Ecto neural progenitor cell (in vitro differentiated cells): ENCODE results near the gene LFNG.

Experiments
- DNase-seq: peaks from one replicate; pipeline ENCODE4 v3.0.0-alpha.2; 2018; ENCODE audit warnings: low spot score

Gene LFNG

DNA sequence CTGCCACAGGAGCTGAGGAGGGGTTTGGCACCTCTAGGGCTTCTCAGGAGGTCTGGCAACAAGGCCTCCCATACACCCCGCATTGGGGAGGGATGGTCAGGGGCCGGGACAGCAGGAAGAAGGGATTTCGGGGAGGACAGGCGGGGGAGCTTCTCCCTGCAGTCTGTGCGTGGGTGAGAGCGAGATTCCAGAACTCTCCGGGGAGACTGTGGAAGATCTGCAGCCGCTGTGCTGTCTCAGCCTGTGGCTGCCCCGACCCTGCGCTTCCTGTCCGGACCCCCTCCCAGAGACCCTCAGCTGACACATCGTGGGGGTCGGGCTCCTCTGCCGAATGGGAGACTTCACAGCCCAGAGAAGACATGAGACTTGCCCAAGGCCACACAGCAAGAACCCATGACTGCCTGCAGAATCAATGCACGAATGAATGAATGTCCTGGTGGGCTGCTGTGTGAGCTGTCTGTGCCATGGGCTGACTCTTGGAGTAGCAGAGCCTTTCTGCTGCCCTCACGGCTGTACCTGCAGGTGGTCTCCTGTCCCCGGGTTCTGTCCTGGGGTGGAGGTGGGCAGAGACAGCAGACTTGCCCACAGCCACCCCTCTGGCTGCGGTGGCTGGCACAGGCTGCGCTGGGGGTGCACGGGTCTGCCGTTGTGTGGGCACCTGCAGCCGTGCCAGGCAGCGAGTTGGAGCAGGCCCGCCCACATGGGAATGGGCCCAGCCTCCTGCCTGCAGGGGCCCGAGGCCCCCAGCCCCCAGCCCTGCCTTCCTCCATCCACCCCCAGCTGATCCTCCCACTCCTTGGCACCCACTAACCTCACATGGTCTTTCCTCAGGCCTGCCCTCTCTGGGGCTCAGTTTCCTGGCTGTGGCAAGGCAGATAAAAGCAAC is 16.3 kb upstream of the LFNG start:
- no peak for DNase-seq

- no peak for DNase-seq
These were observed 15.3 kb upstream of the LFNG start for GRCh38 chr7:2504128-2504888.

DNA sequence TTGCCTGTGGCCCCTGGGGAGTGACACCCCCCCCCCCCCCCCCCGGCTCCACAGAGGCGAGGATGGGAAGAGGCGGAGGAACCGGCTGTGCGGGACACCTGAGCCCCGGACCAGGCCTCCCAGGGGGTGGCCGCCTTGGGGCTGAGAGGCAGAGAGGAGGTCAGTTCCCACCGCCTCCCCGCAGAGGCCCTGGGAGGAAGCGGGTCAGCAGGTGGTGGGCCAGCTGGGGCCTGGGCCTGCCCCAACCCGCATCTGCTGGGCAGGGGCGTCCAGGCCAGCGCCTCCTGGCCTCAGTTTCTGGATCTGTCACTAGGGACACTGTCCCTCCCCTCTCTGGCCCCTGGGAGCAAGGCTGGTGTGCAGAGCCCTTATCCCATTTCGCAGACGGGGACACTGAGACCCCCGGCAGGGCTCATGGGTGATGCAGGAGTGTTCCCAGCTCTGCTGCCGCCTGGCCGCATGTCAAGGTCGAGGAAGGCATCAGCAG is 14.6 kb upstream of the LFNG start:
- DNase-seq = no peak

DNA sequence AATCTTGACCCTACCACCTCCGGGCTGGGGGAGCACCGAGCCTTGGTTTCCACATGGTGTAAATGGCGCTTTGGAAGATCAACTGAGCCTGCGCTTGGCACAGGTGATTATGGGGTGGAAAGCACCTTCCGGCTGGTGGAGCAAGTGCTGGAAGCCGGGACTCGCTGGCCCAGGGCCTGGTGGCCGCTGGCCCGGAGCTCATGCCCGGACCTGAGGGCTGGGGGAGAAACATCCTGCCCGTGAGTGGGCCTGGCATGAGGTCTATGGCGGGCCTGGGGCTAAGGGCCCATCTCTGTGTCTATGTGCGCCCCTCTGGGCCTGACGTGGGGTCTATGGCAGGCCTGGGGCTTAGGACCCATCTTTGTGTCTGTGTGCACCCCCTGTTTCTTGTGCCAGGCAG is 14.2 kb upstream of the LFNG start:
- DNase-seq = no peak

DNA sequence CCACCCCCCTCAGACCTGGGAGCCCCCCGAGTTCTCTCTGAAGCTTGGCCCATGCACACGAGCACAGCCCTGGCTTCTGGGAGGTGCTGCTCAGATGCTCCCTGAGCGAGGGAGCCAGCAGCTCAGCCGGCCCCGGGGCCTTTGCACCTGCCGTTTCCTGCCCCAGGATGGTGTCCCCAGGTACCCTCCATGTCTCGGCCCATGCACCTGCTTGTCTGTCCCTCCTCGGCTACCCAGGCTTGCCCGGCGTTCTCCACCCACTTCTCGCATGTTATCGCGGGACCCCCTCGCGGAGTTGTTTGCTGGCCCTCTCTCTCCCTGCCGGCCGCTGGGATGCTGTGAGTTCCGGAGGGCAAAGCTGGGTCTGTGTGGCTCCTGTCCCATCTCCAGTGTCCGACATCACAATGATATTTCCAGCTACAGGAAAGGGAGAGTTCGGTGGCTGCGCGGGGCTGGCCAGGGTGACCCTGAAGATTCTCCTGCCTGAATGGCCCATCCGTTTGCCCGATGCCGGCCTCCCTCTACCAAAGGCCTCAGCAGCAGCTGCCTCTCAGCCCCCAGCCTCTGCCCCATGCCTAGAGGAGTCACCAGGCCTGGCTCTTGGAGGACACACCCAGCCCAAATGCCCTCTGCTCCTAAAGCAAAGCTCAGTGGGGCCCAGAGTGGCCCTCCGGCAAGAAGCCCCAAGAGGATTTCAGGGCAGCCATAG is 12.2 kb upstream of the LFNG start:
- DNase-seq = no peak

GRCh38 chr7:2507917-2508306 is 11.7 kb upstream of the LFNG start:
- DNase-seq = no peak

DNA sequence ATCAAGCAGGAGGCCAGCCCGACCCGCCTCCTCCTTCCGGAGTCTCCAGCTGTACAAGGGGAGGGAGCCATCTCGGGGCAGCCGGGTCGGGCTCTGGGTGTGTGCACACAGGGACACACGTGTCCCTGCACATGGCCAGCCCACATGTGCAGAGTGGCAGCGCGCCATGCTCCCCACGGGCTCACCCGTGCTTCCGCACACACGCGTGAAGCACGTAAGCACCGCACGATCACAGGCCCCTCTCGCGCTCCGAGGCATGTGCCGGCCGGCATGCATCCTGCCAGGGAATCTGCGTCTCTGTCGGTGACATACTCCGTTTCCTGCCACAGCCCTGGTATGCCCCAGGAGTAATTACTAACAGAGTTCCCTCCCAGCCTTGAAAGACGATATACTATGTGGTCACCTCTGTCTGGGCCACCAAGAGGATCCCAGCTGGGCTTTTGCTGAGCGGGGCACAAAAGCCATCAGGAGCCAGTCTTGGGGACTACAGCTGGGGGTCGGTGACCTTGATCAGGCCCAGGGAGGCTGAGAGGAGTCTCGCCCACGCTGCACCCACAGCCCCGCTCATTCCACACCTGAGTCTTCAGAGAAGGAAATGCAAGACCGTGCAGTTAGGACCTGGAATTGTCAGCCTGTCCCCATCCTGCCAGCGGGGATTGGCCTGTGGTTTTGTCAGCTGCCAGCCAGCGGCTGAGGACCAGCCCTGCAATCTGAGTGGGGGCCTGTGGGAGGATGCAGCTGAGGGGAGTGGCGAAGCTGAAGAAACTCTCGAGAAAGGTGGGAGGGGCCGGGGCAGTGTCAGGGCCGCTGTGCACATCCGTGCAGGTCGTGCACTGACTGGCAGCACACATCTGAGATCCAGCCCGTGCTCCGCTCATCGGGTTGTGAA is 11.0 kb upstream of the LFNG start:
- no peak for DNase-seq

- no peak for DNase-seq
These were observed 10.2 kb upstream of the LFNG start for GRCh38 chr7:2509298-2509906.

DNA sequence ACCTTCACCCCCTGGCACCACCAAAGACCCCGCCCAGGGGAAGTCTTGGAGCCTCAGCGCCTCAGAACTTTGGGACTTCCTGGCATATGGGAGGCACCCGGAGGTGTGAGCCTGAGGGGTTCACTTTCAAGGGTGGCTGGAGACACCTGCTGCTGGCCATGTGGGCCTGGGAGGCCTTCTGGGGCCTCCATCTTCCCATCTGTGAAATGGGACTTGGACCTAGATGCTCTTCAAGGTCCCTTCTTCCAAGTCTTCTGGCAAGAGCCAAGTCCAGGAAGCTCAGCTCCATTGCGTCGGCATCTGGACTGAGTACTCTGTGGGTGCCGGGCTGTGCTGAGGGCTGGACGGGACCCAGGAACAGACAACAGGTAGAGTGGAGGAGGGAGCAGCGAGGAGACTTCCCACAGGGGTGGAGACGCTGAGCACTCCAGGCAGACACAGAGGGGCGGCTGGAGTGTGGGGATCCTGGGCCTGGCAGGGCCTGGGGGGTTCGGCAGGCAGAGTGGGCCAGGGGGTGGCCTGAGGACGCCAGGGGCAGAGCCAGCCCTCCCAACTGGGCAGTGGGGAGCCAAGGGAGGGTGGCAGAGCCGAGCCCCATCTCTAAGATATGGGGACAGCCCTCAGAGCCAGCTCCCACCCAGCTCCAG is 9.3 kb upstream of the LFNG start:
- DNase-seq = no peak

GRCh38 chr7:2510909-2511768 is 8.4 kb upstream of the LFNG start:
- DNase-seq = no peak

DNA sequence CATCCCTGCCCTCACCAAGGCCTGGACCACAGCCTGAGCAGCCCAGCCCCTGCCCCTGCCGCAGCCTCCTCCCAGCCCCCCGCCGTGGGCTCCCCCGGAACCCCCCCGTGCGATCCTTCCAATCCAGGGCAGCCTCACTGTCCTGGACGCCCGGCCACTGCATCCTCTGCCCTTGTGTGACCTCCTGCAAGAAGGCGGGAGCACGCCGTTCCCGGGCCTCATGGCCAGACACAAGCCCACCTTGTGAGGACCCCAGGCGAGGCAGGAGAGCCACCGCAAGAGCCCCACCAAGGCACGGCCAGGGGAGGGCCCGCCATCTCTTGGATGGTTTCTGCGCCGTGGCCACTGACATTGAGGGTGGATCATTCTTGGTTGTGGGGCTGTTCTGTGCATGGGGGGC is 7.8 kb upstream of the LFNG start:
- DNase-seq = no peak

DNA sequence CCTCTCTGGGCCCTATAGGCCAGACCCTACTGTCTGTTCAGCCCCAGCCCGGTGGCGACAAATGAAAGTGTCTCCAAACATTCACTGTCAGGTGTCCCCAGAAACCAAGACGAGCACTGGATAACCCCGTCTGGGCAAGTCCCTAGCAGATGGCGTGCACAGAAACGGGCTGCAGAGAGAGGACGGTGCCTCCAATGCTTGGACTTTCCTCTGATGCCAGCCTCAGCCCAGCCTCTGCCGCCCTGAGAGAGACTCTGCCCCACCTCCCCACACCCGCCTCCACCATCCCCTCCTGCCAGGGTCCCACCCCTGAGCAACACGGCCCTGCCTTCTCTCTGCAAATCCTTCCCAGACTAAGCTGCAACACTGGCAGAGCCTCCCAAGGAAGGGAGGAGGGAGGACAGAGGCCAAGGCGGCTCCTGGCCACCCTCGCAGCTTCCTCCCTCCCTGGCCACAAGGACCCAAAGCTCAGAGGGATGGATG is 7.4 kb upstream of the LFNG start:
- no peak for DNase-seq

GRCh38 chr7:2512713-2513112 is 6.9 kb upstream of the LFNG start:
- no peak for DNase-seq

DNA sequence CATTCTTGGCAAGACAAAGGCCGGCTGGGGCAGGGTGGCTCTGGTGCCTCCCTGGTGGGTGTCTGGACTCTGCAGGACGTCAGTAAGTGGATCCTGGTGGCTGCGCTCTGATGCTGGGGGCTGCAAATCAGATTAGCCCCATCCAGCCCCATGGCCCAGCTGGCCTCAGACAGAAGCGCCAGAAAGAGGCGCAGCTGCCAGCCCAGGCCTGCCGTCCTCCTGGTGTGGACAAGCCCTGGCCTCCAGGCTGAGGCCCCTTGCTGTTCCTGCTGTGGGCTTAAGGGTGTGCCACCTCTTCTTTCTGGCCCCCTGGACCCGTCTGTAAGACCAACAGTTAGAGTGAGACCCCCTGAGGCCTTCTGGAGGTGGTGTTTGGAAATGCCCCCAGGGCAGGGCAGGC is 5.9 kb upstream of the LFNG start:
- no peak for DNase-seq

DNA sequence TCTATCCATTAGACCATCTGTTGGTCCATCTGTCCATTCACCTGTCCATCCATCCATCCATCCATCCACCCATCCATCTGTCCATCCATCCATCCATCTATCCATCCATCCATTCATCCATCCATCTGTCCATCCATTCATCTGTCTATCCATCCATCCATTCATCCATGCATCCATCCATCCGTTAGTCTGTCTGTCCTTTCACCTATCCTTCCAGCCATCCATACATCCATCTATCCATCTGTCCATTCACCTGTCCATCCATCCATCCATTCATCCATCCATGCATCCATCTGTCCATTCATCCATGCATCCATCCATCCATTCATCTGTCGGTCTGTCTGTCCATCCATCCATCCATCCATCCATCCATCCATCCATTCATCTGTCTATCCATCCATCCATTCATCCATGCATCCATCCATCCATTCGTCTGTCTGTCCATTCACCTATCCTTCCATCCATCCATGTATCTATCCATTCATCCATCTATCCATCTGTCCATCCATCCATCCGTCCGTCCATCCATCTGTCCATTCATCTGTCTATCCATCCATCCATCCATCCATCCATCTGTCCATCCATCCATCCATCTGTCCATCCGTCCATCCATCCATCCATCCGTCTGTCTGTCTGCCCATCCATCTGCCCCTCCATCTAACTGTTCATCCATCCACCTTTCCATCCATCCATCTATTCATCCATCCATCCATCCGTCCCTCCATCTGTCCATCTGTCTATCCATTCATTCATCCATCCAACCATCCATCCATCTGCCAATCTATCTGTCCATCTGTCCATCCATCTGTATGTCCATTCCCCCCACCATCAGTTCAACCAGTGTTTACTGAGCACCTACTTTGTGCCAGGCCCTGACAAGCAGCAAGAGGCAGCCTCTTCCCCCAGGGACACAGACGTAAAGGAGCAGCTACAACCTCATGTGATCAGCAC is 4.8 kb upstream of the LFNG start:
- DNase-seq = no peak

DNA sequence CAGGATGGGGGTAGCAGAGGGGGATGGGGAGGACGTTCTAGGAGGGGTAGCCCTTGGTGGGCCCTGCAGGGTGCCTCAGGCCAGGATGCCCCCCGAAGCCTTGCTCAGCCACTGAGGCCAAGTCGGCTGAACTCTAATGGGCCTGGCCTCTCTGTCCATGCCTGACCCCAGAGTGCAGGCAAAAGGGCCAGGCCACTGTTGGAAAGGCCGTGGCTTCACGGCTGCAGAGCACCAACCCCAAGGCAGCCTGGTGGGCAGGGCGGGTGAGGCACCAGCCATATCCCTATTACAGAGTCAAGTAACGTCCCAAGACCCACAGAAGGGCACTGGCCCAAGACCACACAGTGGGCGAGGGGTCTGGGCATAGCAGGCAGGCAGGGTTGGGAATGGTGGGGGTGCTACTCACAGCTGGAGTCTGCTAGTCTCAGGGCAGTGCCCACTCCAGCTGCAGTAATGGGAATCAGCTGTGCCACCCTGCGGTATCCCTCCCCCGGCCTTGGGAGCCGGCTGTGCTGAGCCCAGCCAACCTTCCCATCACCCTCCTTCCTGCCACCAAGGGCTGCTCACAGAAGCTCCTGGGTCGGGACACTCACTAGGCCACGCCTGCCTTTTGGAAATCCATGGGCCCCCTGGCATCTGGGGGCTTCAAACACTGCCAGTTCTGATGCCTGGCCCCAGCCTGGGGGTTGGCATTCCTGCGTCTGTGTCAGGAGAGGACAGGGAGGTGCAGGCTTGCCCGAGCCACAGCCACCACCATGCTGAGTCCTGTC is 4.0 kb upstream of the LFNG start:
- DNase-seq = no peak

- no peak for DNase-seq
These were observed 3.4 kb upstream of the LFNG start for GRCh38 chr7:2516194-2516555.

- DNase-seq = no peak
These were observed 2.5 kb upstream of the LFNG start for GRCh38 chr7:2517026-2517425.
